DMS79 (cell line): Measurements from ENCODE around the gene ZRSR2.
A peak's percentile ranks its signal among the peaks of the same experiment; 100 is the strongest.
"Not testable (repeated sequence)": the region's sequence is repeated elsewhere in the genome, so short reads cannot be mapped to it uniquely, and the experiment has no call there.

Experiments used
- DNase-seq: peaks from one replicate; lab custom pipeline; 2025; lab: John Stamatoyannopoulos, UW

The ZRSR2 gene

GRCh38 chrX:15789979-15790768 is at the start of gene ZRSR2:
Gene ZRSR2, plus strand, starts transcription at chrX:15790484. Its CDS starts 12 bp downstream, at chrX:15790496.
- peak; percentile 51 for DNase-seq

GRCh38 chrX:15744181-15744867 is 46.0 kb upstream of the ZRSR2 start:
- no peak for DNase-seq

DNA sequence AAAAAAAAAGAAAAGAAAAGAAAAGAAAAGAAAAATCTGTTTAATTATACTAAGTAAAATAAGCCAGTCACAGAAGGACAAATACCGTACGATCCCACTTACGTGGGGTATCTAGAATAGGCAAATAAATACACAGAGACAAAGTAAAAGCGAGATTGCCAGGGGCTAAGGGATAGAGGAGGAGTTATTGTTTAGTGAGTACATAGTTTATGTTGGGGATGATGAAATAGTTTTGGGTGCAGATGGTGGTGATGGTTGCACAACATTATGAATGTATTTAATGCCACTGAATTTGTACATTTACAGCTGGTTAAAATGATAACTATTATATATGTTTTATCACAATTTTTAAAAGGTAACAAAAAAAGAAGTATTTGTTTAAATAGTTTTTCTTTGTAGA is 45.1 kb upstream of the ZRSR2 start:
- DNase-seq: no peak

DNA sequence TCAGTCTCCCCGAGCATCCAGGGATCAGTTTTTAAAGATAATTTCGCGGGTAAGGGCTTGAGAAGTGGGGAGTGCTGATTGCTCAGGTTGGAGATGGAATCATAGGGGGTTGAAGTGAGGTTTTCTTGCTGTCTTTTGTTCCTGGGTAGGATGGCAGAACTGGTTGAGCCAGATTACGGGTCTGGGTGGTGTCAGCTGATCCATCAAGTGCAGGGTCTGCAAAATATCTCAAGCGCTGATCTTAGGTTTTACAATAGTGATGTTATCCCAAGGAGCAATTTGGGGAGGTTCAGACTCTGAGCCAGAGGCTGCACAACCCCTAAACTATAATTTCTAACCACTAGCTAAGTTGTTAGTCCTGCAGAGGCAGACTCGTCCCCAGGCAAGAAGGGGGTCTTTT is 43.6 kb upstream of the ZRSR2 start:
- not testable (repeated sequence) for DNase-seq

DNA sequence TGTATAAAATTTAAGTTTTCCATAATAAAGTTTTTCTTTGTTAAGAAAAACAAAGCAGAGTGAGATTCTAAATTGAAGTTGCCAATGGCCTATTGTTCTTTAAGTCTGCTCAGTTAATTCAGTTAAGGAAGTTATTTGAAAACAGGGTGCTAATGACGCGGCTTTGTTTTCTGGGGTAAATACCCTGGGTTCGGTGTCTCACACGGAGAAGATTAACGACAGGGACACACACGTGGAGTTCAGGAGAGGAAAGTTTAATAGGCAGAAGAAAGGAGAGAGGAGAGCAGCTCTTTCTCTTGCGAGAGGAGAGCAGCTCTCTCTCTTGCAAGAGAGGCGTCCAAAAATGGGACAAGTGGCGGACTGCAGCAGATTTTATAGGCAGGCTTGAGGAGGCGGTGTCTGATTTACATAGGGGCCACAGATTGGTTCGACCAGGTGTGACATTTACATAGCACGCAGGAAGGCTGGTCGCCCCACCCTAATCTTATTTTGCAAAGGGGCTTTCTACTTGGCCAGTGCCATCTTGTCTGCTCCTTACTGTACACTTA is 42.6 kb upstream of the ZRSR2 start:
- no peak for DNase-seq

- no peak for DNase-seq
Observed at GRCh38 chrX:15748841-15749240, 41.4 kb upstream of the ZRSR2 start.

DNA sequence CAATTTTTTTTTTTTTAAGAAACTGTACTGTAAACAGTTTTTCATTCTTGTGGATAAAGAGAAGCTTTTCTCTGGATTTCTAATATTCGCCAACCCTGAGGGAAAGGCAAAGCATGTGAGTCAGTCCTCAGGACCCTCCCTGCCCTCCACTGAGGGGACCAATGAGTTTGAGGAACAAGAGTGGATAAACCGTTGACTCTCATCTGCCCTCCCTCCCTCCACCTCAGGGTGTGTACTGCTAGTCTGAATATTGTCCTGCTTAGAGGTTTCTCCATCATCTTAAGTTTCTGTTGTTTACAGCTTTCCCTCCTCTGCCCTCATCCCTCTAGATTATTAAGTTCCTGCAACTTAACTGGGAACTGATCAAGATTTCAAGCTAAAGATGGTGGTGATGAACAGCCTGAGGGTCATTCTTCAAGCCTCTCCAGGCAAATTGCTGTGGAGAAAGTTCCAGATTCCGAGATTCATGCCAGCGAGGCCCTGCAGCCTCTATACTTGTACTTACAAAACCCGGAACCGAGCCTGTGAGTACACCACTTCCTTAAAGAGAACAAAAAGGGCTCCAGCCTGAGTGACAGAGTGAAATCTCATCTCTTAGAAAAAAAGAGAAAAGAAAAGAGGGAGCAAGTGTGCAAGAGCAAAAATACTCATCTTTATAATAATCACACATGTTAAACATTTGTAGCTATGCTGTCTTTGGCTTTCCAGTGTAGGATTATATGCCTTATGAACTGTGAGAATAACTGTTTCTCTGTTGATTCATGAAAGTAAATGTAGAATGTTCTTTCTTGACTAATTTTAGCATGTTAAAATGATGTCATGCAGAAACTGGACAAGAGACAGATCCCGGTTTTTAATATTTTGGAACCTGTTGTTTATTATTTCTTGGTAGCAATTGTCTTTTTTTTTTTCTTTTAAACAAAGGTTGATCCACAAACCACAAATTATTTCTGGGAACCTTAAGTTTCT is 40.4 kb upstream of the ZRSR2 start:
- DNase-seq: no peak

- DNase-seq: no peak
Observed at GRCh38 chrX:15750611-15751154, 39.6 kb upstream of the ZRSR2 start.

- no peak for DNase-seq
Observed at GRCh38 chrX:15751155-15751819, 39.0 kb upstream of the ZRSR2 start.

DNA sequence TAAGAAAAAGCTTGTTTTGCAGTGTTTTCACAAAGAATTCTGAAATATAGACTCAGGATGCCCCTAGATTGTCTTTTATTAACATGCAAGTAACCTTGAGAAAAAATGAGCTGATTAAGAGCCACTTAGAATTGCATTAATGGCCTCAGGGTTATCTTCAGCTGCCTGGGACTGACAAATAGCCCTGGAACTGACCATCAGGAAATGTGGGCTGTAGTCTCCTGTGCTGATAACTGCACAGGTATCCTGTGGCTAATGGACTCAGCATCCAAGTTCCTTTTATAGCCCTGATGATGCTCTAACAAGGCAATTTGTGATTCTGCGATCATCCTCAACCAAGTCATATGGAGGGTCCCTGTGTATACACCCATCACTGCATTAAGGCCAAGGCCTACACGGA is 35.2 kb upstream of the ZRSR2 start:
- DNase-seq: no peak

DNA sequence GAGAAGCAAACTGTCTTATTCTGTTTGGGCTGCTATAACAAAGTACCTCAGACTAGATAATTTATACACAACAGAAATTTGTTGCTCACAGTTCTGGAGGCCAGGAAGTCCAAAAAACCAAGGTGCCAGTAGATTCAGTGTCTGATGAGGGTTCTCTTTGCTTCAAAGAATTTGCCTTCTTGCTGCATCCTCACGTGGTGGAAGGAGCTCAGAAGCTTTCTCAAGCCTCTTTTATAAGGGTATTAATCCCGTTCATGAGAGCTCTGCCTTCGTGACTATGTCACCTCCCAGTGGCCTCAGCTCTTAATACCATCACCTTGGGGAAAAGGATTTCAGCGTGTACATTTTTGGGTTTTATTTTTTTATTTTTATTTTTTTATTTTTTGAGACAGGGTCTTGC is 32.1 kb upstream of the ZRSR2 start:
- DNase-seq: no peak

GRCh38 chrX:15759886-15760285 is 30.4 kb upstream of the ZRSR2 start:
- DNase-seq: not testable (repeated sequence)

- DNase-seq: no peak
Observed at GRCh38 chrX:15761564-15762191, 28.6 kb upstream of the ZRSR2 start.

DNA sequence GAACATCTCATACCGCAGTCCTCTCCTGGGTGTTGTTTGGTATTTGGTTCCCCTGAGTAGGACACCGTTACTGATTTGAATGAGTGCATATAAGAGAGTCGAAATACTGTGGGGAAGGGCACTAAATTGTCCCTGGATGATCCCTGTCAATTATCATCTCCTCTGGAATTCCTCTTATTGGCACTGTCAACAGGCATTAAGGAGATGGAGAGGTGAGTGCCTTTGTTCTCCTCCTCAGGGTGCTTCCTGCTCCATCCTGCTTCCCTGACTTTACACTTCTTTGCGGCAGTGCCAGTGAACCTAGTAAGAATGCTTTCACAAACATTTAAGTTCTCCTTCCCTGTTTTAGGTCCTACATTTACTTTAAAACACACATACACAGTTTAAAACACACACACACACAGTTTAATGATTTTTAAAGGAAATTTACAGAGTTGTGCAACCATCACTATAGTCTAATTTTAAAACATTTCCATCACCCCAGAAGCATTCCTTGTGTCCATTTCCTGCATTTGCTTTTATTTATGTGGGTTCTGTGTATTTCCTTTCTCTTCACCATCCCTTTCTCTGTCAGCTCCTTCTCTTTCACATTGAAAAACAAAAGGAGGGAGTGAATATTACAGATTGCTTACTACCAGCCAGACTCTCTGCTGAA is 20.9 kb upstream of the ZRSR2 start:
- no peak for DNase-seq

DNA sequence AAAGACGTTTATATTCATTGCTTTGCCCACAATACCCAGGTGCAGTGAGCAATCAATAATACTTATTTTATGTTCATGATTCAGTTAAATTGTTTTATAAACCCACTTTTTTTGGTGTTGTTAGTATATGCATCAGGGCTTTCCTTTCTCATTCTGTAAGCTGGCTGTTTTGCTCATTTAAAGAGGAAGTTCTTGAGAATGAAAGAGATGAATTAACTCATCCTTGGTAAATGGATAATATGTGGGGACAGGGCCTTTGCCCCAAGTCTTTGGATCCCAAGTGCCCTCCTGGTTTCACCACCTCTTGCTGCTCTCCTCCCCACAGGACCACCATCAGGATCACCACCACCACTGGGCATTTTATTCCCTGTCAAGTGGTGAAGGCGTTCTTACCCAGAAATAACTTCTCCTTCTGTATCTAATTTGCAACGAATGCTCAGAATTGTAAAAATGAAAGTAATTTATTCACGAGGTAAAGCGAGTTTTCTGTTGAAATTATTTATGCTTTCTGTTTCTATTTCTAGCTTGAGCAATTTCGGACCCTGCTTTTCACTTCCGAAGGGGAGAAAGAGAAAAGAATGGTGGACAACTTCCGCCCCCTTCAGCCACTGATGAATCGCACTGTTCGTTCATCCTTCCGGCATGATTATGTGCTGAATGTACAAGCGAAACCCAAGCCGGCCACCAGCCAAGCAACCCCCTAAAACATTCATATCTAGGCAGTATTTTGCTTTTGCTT is 8.2 kb upstream of the ZRSR2 start:
- DNase-seq: no peak

DNA sequence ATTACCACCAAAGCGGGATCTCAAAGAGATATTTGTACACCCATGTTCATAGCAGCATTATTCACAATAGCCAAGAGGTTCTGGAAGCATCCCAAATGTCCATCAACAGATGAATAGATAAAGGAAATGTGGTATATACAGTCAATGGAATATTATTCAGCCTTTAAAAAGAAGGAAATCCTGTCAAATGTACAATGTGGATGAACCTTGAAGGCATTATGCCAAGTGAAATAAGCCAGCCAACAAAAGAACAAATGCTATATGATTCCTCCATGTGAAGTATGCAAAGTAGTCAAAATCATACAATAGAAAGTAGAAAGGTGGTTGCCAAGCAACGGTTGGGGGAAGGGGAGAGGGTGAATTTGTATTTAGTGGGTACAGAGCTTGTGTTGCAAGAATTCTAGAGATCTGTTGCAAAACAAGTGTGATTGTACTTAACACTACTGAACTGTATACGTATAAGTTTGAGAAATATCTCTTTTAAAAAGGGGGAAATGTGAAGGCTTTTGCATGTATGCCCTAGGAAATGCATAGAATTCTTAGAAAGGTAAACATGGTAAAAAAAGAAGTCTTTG is 5.0 kb upstream of the ZRSR2 start:
- no peak for DNase-seq

- no peak for DNase-seq
Observed at GRCh38 chrX:15786915-15787314, 3.4 kb upstream of the ZRSR2 start.

DNA sequence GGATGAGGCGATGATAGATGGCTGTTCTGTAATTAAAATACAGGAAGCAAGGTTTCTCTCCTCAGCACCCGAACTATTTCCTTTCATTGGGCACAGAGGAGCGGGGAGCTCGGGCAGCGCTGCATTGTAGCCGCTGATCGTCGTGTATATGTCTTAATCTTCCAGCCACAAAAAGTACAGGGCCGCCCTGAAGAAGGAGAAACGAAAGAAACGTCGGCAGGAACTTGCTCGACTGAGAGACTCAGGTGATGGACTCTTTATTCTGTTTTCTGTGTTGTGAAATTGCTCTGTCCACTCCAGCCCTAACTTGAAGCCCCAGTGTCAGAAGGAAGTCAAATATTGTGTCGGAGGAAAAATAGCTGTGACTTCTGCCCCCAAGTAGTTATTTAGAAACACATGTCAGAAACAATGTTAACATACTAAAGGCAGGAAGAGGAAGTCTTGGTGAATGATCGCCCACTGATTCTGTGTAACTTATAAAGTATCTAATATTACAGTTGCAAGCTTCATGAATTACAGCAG is 546 bp downstream of the ZRSR2 start:
- DNase-seq: no peak

GRCh38 chrX:15797707-15798106 is 7.4 kb downstream of the ZRSR2 start:
- no peak for DNase-seq
